Fibroblast of upper back skin (primary cell): ENCODE results near the gene SLC13A5.
"Not testable (repeated sequence)": the region's sequence is repeated elsewhere in the genome, so short reads cannot be mapped to it uniquely, and the experiment has no call there.

Experiments
- DNase-seq: peaks from one replicate; pipeline ENCODE4 v3.0.0-alpha.2; 2013

The SLC13A5 gene

GRCh38 chr17:6710317-6710716 is 2.9 kb downstream of the SLC13A5 start:
- no peak for DNase-seq

DNA sequence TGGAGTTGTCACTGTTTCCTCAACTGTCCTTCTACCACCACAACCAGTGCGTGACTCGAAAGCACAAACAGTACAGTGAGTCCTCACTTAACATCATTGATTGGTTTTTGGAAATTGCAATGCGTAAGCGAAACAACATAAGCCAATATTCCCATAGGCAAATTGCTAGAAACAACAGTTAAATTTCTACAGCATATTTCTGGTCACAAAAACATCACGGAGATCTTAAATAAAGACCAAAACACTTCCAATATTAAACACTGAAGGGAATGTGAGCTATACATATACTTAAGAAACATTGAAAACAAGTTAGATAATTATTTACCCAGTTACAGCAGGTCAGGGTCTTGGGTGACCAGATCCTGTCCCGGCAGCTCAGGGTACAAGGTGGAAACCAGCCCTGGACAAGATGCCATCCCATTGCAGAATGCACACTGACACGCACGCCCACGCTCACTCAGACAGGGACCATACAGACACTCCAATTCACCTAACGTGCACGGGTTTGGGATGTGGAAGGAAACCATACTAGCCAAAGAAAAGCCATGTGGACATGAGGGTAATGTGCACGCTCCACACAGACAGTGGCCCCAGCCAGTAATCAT is 4.7 kb downstream of the SLC13A5 start:
- no peak for DNase-seq

DNA sequence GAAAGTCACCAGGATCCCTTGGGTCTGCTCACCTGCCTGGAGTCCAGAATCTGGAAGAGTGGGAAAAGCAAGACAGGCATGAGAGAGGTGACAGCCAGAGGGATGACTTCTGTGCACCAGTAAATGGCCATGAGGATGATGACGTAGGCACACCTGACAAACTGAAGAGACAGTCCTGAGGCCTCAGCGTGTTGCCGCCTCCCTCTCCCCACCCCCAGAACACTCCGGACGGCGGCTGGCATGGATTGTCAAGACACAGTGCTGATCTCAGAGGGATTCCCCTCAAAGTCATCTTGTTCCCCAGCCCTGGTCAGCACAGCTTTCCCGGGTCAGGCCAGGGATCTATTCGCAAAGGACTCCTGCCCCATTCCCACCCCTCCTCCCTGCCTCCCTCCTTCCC is 6.2 kb downstream of the SLC13A5 start:
- DNase-seq = no peak

DNA sequence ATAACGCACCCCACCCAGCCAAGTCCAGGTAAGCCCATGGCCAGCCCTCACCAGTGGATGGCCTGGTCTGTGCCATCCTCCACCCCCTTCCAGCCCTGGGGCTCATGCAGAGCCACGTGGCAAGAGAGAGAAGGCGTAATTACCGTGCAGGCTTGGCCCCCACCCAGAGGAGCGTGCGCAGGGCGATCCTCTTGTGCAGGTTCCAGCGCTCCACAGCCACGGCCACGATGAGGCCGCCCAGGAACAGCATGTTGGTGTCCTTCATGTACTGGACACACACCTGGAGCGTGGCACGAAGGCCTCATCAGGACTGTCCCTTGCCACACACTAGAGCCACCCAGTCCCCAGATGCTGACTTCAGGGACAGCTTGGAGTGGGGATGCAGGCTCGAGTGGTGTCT is 6.7 kb downstream of the SLC13A5 start:
- no peak for DNase-seq

- DNase-seq = no peak
These were observed 8.6 kb downstream of the SLC13A5 start for GRCh38 chr17:6704470-6705052.

GRCh38 chr17:6703751-6704150 is 9.4 kb downstream of the SLC13A5 start:
- no peak for DNase-seq

DNA sequence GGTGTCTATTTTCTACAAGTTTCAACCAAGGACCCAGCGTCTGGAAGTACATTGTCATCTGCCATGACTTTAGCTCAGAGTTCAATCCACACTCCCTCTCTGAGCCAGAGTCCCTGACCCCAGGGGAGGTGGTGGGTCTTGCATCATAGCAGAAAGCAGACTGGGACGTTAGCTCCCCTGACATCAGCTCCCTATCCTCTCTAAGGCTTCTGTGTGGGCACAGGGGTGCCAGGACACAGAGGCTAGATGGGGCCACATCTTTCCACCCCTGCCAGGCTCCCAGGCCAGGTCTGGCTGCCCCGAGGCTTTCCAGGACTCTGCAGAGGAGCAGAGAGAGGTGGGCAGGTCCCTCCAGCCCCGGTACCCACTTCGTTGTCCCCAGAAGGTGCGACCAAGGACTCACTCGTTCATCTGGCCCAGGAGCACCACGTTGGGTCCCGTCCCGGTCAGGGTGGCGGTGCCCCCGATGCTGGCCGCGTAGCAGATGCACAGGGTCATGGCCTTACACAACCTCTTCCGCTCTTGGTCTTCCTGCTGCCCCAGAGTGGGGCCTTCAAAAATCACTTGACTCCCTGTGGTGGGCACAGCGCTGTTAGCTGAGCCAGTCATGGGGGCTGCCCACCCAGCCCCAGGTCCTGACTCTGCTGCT is 10.5 kb downstream of the SLC13A5 start:
- DNase-seq = no peak

GRCh38 chr17:6701719-6702118 is 11.4 kb downstream of the SLC13A5 start:
- peak; percentile 8 for DNase-seq

DNA sequence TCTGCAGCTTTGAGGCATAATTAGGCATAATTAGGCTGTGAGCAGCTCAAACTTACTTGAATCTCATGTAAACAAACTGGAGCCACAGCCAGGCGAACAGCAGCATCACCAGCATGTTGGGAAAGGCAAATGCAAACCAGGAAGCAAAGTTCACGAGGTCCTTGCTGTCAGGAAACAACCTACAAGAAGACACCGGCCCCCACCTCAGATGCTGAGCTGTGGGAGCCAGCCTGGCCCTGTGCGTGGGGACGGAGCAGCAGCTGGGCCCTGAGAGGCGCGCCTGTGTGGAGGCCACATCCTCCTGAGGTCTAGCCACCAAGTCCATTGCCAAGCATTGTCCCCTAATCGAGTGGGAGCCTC is 12.2 kb downstream of the SLC13A5 start:
- no peak for DNase-seq

DNA sequence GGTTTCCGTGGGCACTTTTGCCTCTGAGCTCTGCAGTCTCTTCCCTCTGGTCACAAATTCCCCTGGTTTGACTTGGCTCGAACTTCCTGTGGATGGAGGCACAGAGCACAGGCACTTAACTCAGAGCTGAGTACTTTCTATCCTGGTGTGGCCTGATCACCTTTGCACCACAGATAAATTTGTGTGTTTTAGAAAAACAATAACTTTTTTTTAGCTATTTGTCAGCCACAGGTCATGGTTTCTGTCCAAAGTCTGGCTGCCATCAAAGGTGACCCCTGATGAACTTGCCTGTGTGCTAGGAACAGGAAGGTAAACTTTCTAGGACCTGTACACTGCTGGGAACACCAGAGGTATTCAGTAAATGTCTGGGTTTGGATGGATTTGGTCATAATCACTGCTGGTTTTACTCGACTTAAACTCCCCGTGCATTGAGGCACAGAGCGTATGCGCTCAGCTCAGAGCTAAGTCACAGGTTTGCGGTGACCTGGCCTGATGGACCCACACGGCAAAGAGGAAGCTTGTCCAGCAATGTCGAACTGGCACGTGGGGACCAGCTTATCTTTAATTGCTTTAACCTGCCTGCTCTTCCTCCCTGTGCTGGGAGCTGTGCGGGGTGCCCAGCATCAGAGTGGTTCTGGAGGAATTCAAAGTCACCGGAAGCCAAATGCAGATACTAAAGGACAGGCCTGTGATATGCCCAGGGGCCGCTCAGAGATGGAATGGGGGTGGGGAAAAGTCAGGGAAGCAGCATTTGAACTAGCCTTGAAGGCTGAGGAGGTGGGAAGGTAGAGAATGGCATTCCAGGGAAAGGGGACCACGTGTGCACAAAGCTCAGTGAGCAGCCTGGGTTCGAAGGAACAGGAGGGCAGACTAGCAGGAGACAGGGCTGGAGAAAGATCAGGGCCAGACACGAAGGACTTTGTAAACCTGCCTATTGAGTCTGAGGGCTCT is 12.9 kb downstream of the SLC13A5 start:
- DNase-seq = no peak

- DNase-seq = no peak
These were observed 15.2 kb downstream of the SLC13A5 start for GRCh38 chr17:6698004-6698403.

DNA sequence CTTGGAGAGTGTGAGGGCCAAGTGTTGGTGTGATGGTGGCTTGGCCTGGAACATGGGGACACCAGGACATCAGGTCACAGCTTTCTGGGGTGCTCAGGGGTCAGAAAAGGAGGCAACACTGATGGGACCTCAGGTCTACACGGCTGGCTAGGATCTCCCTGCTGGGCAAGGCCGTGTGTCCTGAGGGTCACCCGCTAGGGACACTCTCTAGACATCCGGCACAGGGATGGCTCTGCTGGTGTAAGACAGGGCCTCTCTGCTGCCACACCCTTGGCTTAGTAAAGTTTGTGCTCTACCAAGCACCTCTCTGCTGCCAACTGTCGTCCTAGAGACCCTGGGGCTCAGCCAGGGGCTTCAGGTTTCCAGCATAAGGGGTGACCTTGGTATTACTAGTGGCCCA is 16.3 kb downstream of the SLC13A5 start:
- no peak for DNase-seq

DNA sequence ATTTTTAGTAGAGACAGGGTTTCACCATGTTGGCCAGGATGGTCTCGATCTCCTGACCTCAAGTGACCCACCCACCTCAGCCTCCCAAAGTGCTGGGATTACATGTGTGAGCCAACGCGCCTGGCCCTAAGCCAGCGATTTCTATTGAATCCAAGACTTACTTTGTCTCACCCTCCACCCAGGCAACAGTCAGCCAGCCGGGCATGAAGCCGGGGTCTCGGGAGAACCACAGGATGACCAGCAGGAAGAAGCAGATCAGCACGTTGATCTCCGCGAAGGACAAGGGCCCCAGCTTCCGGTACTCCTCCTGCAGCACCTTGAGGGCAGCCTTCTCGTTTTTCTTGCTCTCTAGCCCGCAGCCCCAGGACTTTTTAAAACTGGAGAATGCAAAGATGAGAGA is 17.6 kb downstream of the SLC13A5 start:
- DNase-seq = no peak

GRCh38 chr17:6695051-6695450 is 18.1 kb downstream of the SLC13A5 start:
- no peak for DNase-seq

GRCh38 chr17:6691958-6692357 is 21.2 kb downstream of the SLC13A5 start:
- DNase-seq = not testable (repeated sequence)

GRCh38 chr17:6691546-6691945 is 21.6 kb downstream of the SLC13A5 start:
- DNase-seq = no peak

DNA sequence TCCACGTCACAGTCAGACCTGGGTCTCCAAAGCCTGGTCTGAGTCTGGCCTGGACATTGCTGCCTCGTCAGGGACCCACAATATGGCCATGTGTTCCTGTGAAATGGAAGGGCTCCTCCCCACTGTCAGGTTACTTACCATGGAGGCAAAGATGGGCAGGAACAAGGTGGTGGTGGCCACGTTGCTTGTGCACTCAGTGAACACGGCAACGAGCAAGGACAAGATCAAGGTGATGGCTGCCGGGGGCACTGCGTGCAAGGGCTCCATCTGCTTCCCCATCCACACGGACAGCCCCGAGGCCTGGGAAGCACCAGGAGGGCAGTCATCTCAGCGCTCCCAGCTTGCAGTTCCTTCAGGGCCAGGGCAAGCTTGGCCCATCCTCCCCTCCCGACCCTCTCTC is 22.5 kb downstream of the SLC13A5 start:
- DNase-seq = no peak

- no peak for DNase-seq
These were observed 24.2 kb downstream of the SLC13A5 start for GRCh38 chr17:6688944-6689343.

DNA sequence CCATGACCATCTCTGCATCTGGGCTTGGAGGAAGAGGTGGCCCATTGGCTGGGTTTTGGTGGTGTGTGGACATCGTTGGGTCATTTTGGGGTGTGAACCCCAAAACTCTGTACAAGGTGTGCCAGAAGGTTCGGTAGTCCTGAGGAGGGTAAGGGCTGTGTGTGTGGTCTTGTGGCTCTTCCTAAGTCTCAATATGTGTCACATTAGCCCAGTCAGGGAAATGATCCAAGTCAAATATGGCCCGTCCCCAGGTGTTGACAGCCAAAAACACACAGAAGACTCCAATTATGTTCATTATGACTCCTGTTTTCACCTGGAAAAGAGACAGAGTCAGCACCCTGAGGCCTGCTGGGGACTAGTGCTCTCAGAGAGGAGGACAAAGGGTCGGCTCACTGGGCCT is 27.1 kb downstream of the SLC13A5 start:
- no peak for DNase-seq

GRCh38 chr17:6684881-6685767 is 28.0 kb downstream of the SLC13A5 start:
- no peak for DNase-seq

DNA sequence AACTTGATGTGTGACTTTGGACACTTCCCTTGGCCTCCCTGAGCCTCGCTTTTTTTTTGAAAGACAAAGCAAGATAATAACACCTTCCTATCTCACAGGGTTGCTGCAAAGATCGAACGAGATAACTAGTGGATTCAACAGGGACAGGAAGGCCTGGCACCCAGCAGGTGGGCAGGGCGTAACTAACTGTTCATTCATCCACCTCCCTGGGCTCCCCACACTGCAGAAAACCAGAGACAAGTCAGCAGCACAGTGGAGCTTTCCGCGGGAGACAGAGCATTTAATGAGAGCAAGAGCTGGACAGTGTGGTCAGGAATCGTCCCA is 28.7 kb downstream of the SLC13A5 start:
- DNase-seq = no peak

DNA sequence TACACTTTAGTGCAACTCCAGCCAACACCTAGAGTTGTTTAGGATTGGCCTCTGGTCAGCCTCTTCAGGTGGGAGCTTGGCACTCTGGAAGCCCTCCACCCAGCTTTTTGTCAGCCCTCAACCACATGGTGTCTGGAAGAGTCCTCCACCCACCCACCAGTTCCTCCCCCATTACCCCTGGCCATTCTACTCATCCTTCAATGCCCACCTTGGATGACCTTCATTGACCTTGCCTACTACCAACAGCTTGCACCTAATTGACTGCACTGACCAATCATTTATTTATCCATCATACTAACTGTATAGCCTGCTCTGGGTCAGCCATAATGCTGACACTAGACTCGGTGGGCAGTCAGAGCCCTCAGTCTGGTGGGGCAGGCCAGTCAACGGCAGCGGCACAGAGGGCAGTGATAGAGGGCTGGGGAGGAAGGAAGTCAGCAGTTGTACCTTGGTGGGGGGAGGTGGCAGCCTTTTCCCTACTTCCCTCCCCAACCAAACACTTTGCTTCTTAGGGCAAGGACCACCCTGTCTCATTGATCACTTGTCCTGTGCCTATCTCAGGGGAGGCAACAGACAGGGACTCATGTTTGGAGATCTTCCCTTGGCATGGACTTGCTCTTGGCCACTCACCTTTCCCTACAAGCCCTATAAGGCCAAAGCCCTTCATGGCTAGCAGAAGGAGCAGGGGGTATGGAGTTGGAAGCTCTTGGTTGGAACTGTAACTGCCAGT is 29.3 kb downstream of the SLC13A5 start:
- no peak for DNase-seq
